Esophagus muscularis mucosa (tissue), 4 donors: ENCODE results near the gene AKAP6. TPM values are rescaled to one million over a fixed set of nuclear protein-coding genes. Genes with fewer than 3 reads are reported as not detected.

Experiments
- DNase-seq: peaks from one replicate; pipeline ENCODE4 v3.0.0-alpha.2; 2017; ENCODE audit errors: extremely low spot score
- H3K27ac ChIP-seq, 4 donors: fragments of 200-600 bp; sonication (generic); replicated peaks in 1 of 4; 1 replicate in 3 of 4; 2 replicates in 1 of 4; pipeline ENCODE4 v1.5.1; 2016 to 2019; ENCODE audit warnings: mild to moderate bottlenecking in 1 of 4
- H3K27me3 ChIP-seq, 4 donors: fragments of 200-600 bp; sonication (generic); one replicate each; pipeline versions ENCODE4 v1.5.1 to v1.6.0; 2016 to 2019
- H3K36me3 ChIP-seq, 4 donors: fragments of 200-600 bp; sonication (generic); one replicate each; pipeline ENCODE4 v1.5.1; 2016 to 2019
- H3K4me1 ChIP-seq, 4 donors: fragments of 200-600 bp; sonication (generic); one replicate each; pipeline ENCODE4 v1.5.1; 2016 to 2019
- H3K4me3 ChIP-seq, 4 donors: fragments of 200-600 bp; sonication (generic); 1 replicate in 2 of 4; 2 replicates in 2 of 4; pipeline ENCODE4 v1.5.1; 2016 to 2019; ENCODE audit warnings: mild to moderate bottlenecking in 4 of 4, moderate library complexity in 1 of 4
- H3K9me3 ChIP-seq, 4 donors: fragments of 200-600 bp; sonication (generic); 1 replicate in 3 of 4; 2 replicates in 1 of 4; pipeline ENCODE4 v1.5.1; 2016 to 2019
- CTCF ChIP-seq, 3 experiments: fragments of 200-600 bp in 2 of 3; fragments of 450-650 bp in 1 of 3; sonication (generic) in 2 of 3; IDR thresholded peaks; one replicate each; pipeline ENCODE4 v1.5.1; 2017 to 2019; ENCODE audit warnings: antibody characterized with exemption in 3 of 3, mild to moderate bottlenecking in 2 of 3, moderate library complexity in 1 of 3
- EP300 ChIP-seq: sonication (generic); formaldehyde crosslinking; IDR thresholded peaks from one replicate; pipeline ENCODE4 v1.6.1; 2017; ENCODE audit warnings: antibody characterized with exemption
- POLR2A ChIP-seq: fragments of 450-650 bp; IDR thresholded peaks from one replicate; pipeline ENCODE4 v1.6.1; 2017; ENCODE audit warnings: antibody characterized with exemption, moderate library complexity, mild to moderate bottlenecking, low read depth
- POLR2AphosphoS5 ChIP-seq, 2 donors: sonication (generic); formaldehyde crosslinking; IDR thresholded peaks; one replicate each; pipeline ENCODE4 v1.6.1; 2017; ENCODE audit warnings: antibody characterized with exemption in 2 of 2
- WGBS: methylation state at CpG from one replicate; pipeline ENCODE4 v1.1.5; 2018; 5-methylcytosine and 5-hydroxymethylcytosine counted together
- intact Hi-C: fragments of 100-400 bp; cut with DNase I; formaldehyde crosslinking; loops from one replicate; pipeline ENCODE4 v1.15.1; 2023
- total RNA-seq, 4 donors: library from RNA; depleted of rRNA; stranded (reverse); fragments of >200 nt; gene quantifications; one replicate each; pipeline versions ENCODE4 v1.1.0 to v1.2.1, GENCODE V29; 2016

Gene AKAP6
- total RNA-seq, 4 donors from 2014 or later = 21.3 to 38.6 (median 31.5) TPM

GRCh38 chr14:32567543-32568384 is 238.7 kb downstream of the AKAP6 start:
- Histone ChIP-seq H3K9me3 (no peaks in the 10 kb centered on the region), H3K27me3 (no peaks in the 10 kb centered on the region), H3K27ac (peak overlapping the region; percentile 60 to 81 (median 73)), H3K4me1 (peaks cover 37 to 57% (median 54%) of the 10 kb centered on the region in 4 donors), H3K4me3 (no peak overlapping the region), H3K36me3 (no peaks in the 10 kb centered on the region)
- intact Hi-C loops = no loop called here
- TF ChIP-seq POLR2AphosphoS5 (IDR thresholded peaks at IDR 0.05) = no peak
- TF ChIP-seq POLR2A = no peak
- TF ChIP-seq CTCF (IDR thresholded peaks at IDR 0.05) = no peak
- no peak for DNase-seq

- Histone ChIP-seq H3K4me3 (no peak overlapping the region), H3K4me1 (peaks cover 19 to 47% (median 41%) of the 10 kb centered on the region in 4 donors), H3K36me3 (no peaks in the 10 kb centered on the region), H3K27me3 (no peaks in the 10 kb centered on the region), H3K27ac (peak overlapping the region; percentile 25 to 47 (median 32)), H3K9me3 (no peaks in the 10 kb centered on the region)
- intact Hi-C loops = loop anchor here (10.0 kb wide), 1 partner anchor 423 kb away; no protein-coding TSS in a partner anchor
- WGBS = 76% methylated on average over 2 of the region's 2 CpGs
- TF ChIP-seq EP300 (no peak), CTCF (IDR thresholded peaks at IDR 0.05) (no peak), POLR2A (no peak), POLR2AphosphoS5 (IDR thresholded peaks at IDR 0.05) (no peak)
- DNase-seq = no peak
These were observed 242.5 kb downstream of the AKAP6 start for GRCh38 chr14:32571551-32571950.

GRCh38 chr14:32571995-32572866 is 243.1 kb downstream of the AKAP6 start:
- 66% methylated on average over 7 of the region's 7 CpGs for WGBS
- H3K27ac ChIP-seq = peak overlapping the region; percentile 27 to 47 (median 42)
- intact Hi-C loops = loop anchor here (10.0 kb wide), 1 partner anchor 423 kb away; no protein-coding TSS in a partner anchor

GRCh38 chr14:32572867-32573150 is 243.7 kb downstream of the AKAP6 start:
- H3K27ac ChIP-seq = peak overlapping the region; percentile 27 to 47 (median 40)
- TF ChIP-seq POLR2AphosphoS5 (IDR thresholded peaks at IDR 0.05) (no peak), POLR2A (no peak), CTCF (IDR thresholded peaks at IDR 0.05) (no peak), EP300 (no peak)
- H3K36me3 ChIP-seq = no peaks in the 10 kb centered on the region
- intact Hi-C loops = loop anchor here (10.0 kb wide), 1 partner anchor 422 kb away; no protein-coding TSS in a partner anchor
- H3K4me3 ChIP-seq = no peak overlapping the region
- H3K4me1 ChIP-seq = peaks cover 17 to 40% (median 32%) of the 10 kb centered on the region in 4 donors
- no peak for DNase-seq
- no peaks in the 10 kb centered on the region for H3K9me3 ChIP-seq
- no peaks in the 10 kb centered on the region for H3K27me3 ChIP-seq

More at GRCh38 chr14:32571995-32572866, 243.1 kb downstream of the AKAP6 start:
- Histone ChIP-seq H3K4me1 (peaks cover 20 to 46% (median 38%) of the 10 kb centered on the region in 4 donors), H3K36me3 (no peaks in the 10 kb centered on the region), H3K9me3 (no peaks in the 10 kb centered on the region), H3K27me3 (no peaks in the 10 kb centered on the region), H3K4me3 (no peak overlapping the region)
- TF ChIP-seq POLR2AphosphoS5 (IDR thresholded peaks at IDR 0.05) (no peak), EP300 (no peak), CTCF (IDR thresholded peaks at IDR 0.05) (no peak), POLR2A (no peak)
- no peak for DNase-seq
